Subcutaneous abdominal adipose tissue (tissue), 5 donors: ENCODE measurements around the gene OR6P1.

Experiments
- H3K27ac ChIP-seq: one replicate; pipeline ENCODE4 v1.7.0; 2013; ENCODE audit warnings: low read depth, mild to moderate bottlenecking, inconsistent platforms, low read length, moderate library complexity
- H3K27me3 ChIP-seq, 5 donors: one replicate each; pipeline ENCODE4 v1.7.0; 2013; ENCODE audit warnings: low read length in 5 of 5, inconsistent platforms in 1 of 5; ENCODE audit not compliant: control insufficient read depth in 5 of 5, insufficient read depth in 4 of 5
- H3K36me3 ChIP-seq, 5 donors: one replicate each; pipeline ENCODE4 v1.7.0; 2013; ENCODE audit warnings: low read length in 5 of 5; ENCODE audit not compliant: control insufficient read depth in 5 of 5, insufficient read depth in 5 of 5
- H3K4me1 ChIP-seq, 5 donors: one replicate each; pipeline ENCODE4 v1.7.0; 2013; ENCODE audit warnings: low read length in 5 of 5, mild to moderate bottlenecking in 3 of 5, moderate library complexity in 1 of 5; ENCODE audit not compliant: control insufficient read depth in 5 of 5, insufficient read depth in 5 of 5
- H3K4me3 ChIP-seq, 5 donors: one replicate each; pipeline ENCODE4 v1.7.0; 2013; ENCODE audit warnings: low read length in 5 of 5, low read depth in 1 of 5
- H3K9ac ChIP-seq, 5 donors: one replicate each; pipeline ENCODE4 v1.7.0; 2013; ENCODE audit warnings: low read length in 5 of 5, mild to moderate bottlenecking in 4 of 5, moderate library complexity in 3 of 5
- H3K9me3 ChIP-seq, 5 donors: one replicate each; pipeline ENCODE4 v1.7.0; 2013; ENCODE audit warnings: low read length in 5 of 5; ENCODE audit not compliant: control insufficient read depth in 5 of 5
- donor health status: healthy.
- donor health status: healthy.
- donor health status: healthy.
- donor health status: healthy.
- donor health status: healthy.

OR6P1 gene

DNA sequence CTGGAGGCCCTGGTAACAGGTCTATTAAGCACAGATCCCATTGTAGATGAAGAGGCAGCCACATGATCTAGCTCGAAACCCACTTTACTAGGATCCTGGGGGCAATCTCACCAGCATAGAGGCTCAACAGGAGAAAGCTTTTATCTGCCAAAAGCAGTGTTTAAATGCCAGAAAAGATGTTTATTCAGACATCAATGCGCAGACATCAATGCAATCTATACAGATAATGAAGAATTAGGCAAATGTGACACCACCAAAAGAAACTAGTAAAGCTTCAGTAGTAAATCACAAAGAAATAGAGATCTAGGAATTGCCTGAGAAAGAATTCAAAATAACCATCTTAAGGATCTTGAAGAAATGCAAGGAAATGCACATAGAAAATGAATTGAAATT lies 48.7 kb downstream of the OR6P1 start:
- Histone ChIP-seq H3K9ac (no peak overlapping the region), H3K27ac (no peak overlapping the region), H3K4me1 (no peaks in the 10 kb centered on the region), H3K4me3 (no peak overlapping the region), H3K9me3 (peaks cover 0 to 6% (median 4%) of the 10 kb centered on the region in 5 donors), H3K27me3 (peaks cover 0 to 3% (median 0%) of the 10 kb centered on the region in 5 donors), H3K36me3 (no peaks in the 10 kb centered on the region)

DNA sequence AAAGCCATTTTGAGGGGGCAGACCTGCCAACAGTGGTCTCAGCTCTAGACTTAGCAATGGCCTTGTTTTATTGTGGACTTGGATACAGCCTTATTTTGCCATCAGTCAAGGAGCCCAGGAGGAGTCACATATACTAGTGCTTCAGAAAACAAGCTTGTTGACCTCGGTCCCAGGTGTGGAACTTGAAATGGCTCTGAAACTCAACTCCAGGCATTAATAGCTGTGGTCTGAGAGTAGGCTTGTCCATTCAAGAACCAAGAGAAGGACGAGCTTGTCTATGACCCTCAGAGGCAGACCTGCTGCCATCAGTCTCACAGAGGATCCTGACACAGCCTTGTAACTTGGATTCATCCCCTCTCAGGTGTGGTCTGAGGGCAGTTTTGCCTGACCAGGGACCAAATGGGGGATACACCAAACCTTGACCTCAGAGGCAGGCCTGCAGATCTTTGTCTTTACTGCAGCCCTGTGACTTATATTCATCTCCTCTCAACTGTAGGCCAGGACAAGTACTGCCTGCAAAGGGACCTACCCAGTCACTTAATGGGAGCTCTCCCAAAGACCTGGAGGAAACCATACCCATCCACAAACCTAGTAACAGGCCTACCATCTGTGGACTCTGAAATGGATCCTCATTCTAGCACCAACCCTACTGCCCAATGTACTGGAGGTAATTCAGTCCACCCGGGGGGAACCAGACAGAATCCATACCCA lies 49.3 kb downstream of the OR6P1 start:
- peaks cover 0 to 3% (median 0%) of the 10 kb centered on the region in 5 donors for H3K27me3 ChIP-seq
- no peaks in the 10 kb centered on the region for H3K36me3 ChIP-seq
- no peak overlapping the region for H3K4me3 ChIP-seq
- H3K9ac ChIP-seq: no peak overlapping the region
- H3K9me3 ChIP-seq: peaks cover 0 to 6% (median 4%) of the 10 kb centered on the region in 5 donors
- H3K4me1 ChIP-seq: no peaks in the 10 kb centered on the region
- no peak overlapping the region for H3K27ac ChIP-seq

DNA sequence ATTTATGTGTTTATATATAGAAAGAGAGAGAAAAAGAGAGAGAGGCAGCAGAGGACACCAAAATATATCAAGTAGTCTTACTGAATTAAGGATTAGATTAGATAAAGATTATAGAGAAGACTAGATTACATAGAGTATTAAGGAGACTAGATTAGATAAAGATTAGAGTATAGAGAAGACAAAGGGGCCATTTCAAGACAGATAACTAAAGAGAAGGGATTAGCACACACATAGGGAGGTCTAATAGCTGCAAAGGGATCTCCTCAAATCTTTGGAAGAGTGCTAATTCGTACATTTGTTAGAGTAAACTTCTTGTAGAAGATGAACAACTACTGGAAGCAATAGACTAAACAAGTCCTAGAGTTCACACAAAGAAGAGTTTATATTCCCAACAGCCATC lies 50.4 kb downstream of the OR6P1 start:
- Histone ChIP-seq H3K9ac (no peak overlapping the region), H3K27ac (no peak overlapping the region), H3K27me3 (peaks cover 0 to 3% (median 0%) of the 10 kb centered on the region in 5 donors)

DNA sequence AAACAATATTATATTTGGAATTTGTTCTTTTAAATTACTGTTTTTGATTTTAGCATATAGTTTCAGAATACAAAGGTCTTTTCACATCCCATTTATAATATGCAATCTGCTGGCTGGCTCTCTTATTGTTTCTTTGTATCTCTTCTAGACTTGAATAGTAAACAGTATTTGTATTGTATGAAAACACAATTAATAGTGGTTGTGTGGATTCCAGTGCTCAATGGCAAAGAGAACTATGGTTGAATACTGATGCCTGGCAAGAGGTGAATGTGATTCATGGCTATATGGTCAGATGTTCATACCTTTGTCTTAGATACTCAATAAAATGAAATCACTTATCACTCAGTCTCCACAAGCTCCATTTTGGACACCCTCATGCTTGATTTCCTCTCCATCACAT lies 53.4 kb downstream of the OR6P1 start:
- Histone ChIP-seq H3K36me3 (no peaks in the 10 kb centered on the region), H3K27ac (no peak overlapping the region), H3K9ac (no peak overlapping the region), H3K4me3 (no peak overlapping the region), H3K4me1 (no peaks in the 10 kb centered on the region), H3K9me3 (peaks cover 0 to 5% (median 4%) of the 10 kb centered on the region in 5 donors), H3K27me3 (peaks cover 0 to 3% (median 0%) of the 10 kb centered on the region in 5 donors)

More for the DNA sequence above, 50.4 kb downstream of the OR6P1 start:
- H3K9me3 ChIP-seq: peaks cover 0 to 6% (median 4%) of the 10 kb centered on the region in 5 donors
- no peaks in the 10 kb centered on the region for H3K36me3 ChIP-seq
- H3K4me1 ChIP-seq: no peaks in the 10 kb centered on the region
- H3K4me3 ChIP-seq: no peak overlapping the region
